Activated CD8-positive, alpha-beta T cell treated with anti-CD3 and anti-CD28 coated beads for 36 hours (primary cell): Measurements from ENCODE around the gene CNGA1. TPM values are rescaled to one million over a fixed set of nuclear protein-coding genes. Genes with fewer than 3 reads are reported as not detected.

Source experiments
- ATAC-seq: fragments of 200-7000 bp; cut with Tn5 transposase; one replicate; pipeline ENCODE4 v1.10.0; 2021; ENCODE audit warnings: mild to moderate bottlenecking, moderate library complexity
- CTCF ChIA-PET: fragments of 350-600 bp; sonication (Branson Sonifier 250); formaldehyde crosslinking; loops from one replicate; lab custom pipeline; 2021; ENCODE audit warnings: antibody characterized with exemption; lab: Charles Lee
- POLR2A ChIA-PET: fragments of 350-600 bp; sonication (Branson Sonifier 250); formaldehyde crosslinking; loops from one replicate; lab custom pipeline; 2021; ENCODE audit warnings: antibody characterized with exemption; lab: Charles Lee
- DNase-seq: peaks from one replicate; pipeline ENCODE4 v3.0.0-alpha.2; 2020
- H3K27ac Mint-ChIP-seq: one replicate; pipeline ENCODE4 v1.8.0; 2021; ENCODE audit warnings: mild to moderate bottlenecking, mixed read lengths
- H3K27me3 Mint-ChIP-seq: one replicate; pipeline ENCODE4 v1.8.0; 2021; ENCODE audit warnings: mixed read lengths
- H3K36me3 Mint-ChIP-seq: one replicate; pipeline ENCODE4 v1.8.0; 2021; ENCODE audit warnings: low read depth, mixed read lengths
- H3K4me1 Mint-ChIP-seq: one replicate; pipeline ENCODE4 v1.8.0; 2021; ENCODE audit warnings: low read depth, mixed read lengths
- H3K4me3 Mint-ChIP-seq: one replicate; pipeline ENCODE4 v1.8.0; 2021; ENCODE audit warnings: mild to moderate bottlenecking, moderate library complexity, mixed read lengths
- H3K9me3 Mint-ChIP-seq: one replicate; pipeline ENCODE4 v1.8.0; 2021; ENCODE audit warnings: mixed read lengths
- intact Hi-C: fragments of 100-400 bp; cut with micrococcal nuclease; formaldehyde crosslinking; loops from one replicate; pipeline ENCODE4 v1.10.0; 2022
- total RNA-seq, 2 experiments: library from RNA; stranded (reverse); gene quantifications; one replicate each; pipeline ENCODE4 v1.2.3, GENCODE V29; 2021
- TF ChIP-seq, protein P1 (sequence below): fragments of 200-600 bp; IDR thresholded peaks from one replicate; pipeline ENCODE4 v1.8.0; 2022; ENCODE audit warnings: antibody characterized with exemption, mild to moderate bottlenecking

Gene CNGA1
- total RNA-seq, 2 experiments from 2014 or later = 0.50 TPM; not detected in 1

- no peak for ATAC-seq
- Mint-ChIP-seq H3K27me3 (no peaks in the 10 kb centered on the region), H3K27ac (no peak overlapping the region), H3K4me1 (peaks cover 69% of the 10 kb centered on the region), H3K36me3 (peaks cover 15% of the 10 kb centered on the region), H3K9me3 (peaks cover 6% of the 10 kb centered on the region), H3K4me3 (no peak overlapping the region)
- CTCF ChIA-PET = interaction anchor here (0.9 to 9.5 kb wide), 9 partner anchors 8 to 81 kb away, joined by 3 to 90 read pairs (median 10); no protein-coding TSS in a partner anchor
- TF ChIP-seq, protein P1, sequence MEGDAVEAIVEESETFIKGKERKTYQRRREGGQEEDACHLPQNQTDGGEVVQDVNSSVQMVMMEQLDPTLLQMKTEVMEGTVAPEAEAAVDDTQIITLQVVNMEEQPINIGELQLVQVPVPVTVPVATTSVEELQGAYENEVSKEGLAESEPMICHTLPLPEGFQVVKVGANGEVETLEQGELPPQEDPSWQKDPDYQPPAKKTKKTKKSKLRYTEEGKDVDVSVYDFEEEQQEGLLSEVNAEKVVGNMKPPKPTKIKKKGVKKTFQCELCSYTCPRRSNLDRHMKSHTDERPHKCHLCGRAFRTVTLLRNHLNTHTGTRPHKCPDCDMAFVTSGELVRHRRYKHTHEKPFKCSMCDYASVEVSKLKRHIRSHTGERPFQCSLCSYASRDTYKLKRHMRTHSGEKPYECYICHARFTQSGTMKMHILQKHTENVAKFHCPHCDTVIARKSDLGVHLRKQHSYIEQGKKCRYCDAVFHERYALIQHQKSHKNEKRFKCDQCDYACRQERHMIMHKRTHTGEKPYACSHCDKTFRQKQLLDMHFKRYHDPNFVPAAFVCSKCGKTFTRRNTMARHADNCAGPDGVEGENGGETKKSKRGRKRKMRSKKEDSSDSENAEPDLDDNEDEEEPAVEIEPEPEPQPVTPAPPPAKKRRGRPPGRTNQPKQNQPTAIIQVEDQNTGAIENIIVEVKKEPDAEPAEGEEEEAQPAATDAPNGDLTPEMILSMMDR = no peak
- no peak for DNase-seq
- POLR2A ChIA-PET = interaction anchor here (0.7 to 1.2 kb wide), 2 partner anchors 15 to 16 kb away, joined by 3 to 5 read pairs; partner anchors contain the start of genes CNGA1 and NIPAL1
- intact Hi-C loops = loop anchor here (2.0 to 5.0 kb wide), 2 partner anchors 14 to 55 kb away; no protein-coding TSS in a partner anchor
Observed at GRCh38 chr4:48032721-48033120, 16.2 kb upstream of the CNGA1 start.

GRCh38 chr4:48031802-48032525 is 15.5 kb upstream of the CNGA1 start:
- Mint-ChIP-seq H3K4me1 (peaks cover 70% of the 10 kb centered on the region), H3K27me3 (no peaks in the 10 kb centered on the region), H3K27ac (no peak overlapping the region), H3K9me3 (peaks cover 6% of the 10 kb centered on the region), H3K36me3 (peaks cover 15% of the 10 kb centered on the region), H3K4me3 (no peak overlapping the region)
- no peak for DNase-seq
- TF ChIP-seq, protein P1 = no peak
- ATAC-seq = no peak
- ChIA-PET CTCF (interaction anchor here (0.9 to 9.5 kb wide), 9 partner anchors 13 to 106 kb away, joined by 3 to 90 read pairs (median 6); no protein-coding TSS in a partner anchor), POLR2A (interaction anchor here (0.7 to 1.2 kb wide), 2 partner anchors 15 to 16 kb away, joined by 3 to 5 read pairs; partner anchors contain the start of genes CNGA1 and NIPAL1)
- intact Hi-C loops = loop anchor here (2.0 to 5.0 kb wide), 2 partner anchors 15 to 55 kb away; no protein-coding TSS in a partner anchor

DNA sequence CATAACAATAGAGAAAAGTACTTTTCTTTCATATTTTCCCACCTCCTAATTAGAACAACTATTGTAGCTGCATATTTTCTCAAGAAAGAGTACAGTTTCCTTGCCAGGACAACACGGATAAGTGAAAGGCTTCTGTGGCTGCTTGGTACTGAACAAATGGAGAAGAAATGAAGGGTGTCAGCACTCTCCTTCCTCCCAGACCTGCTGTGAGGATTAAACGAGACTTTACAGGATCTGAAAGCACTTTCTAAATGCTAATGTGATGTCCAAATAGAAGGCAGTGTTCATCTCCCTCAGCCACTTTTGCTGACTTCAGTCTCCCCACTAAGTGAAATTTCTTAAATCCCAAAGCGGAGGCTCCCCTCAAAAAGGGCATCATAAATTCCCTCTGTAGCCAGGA is 14.0 kb upstream of the CNGA1 start:
- H3K27ac Mint-ChIP-seq = no peak overlapping the region
- CTCF ChIA-PET = interaction anchor here (1.0 to 9.5 kb wide), 2 partner anchors 12 to 54 kb away, joined by 4 to 90 read pairs; no protein-coding TSS in a partner anchor

GRCh38 chr4:48028696-48029095 is 12.2 kb upstream of the CNGA1 start:
- H3K36me3 Mint-ChIP-seq = no peaks in the 10 kb centered on the region
- CTCF ChIA-PET = no interaction called here
- peaks cover 6% of the 10 kb centered on the region for H3K27me3 Mint-ChIP-seq

More for the DNA sequence above, 14.0 kb upstream of the CNGA1 start:
- Mint-ChIP-seq H3K27me3 (no peaks in the 10 kb centered on the region), H3K9me3 (no peaks in the 10 kb centered on the region), H3K4me1 (peaks cover 58% of the 10 kb centered on the region), H3K36me3 (peaks cover 6% of the 10 kb centered on the region), H3K4me3 (no peak overlapping the region)
- intact Hi-C loops = loop anchor here (5.0 kb wide), 1 partner anchor 57 kb away; no protein-coding TSS in a partner anchor
- TF ChIP-seq, protein P1 = no peak
- no peak for ATAC-seq
- DNase-seq = no peak
- POLR2A ChIA-PET = no interaction called here

More at GRCh38 chr4:48028696-48029095, 12.2 kb upstream of the CNGA1 start:
- intact Hi-C loops = no loop called here
- no peak overlapping the region for H3K4me3 Mint-ChIP-seq
- TF ChIP-seq, protein P1 = no peak
- peaks cover 42% of the 10 kb centered on the region for H3K4me1 Mint-ChIP-seq
- ATAC-seq (no peak), DNase-seq (no peak)
- H3K27ac Mint-ChIP-seq = no peak overlapping the region
- no peaks in the 10 kb centered on the region for H3K9me3 Mint-ChIP-seq
- POLR2A ChIA-PET = interaction anchor here (0.7 kb wide), 1 partner anchor 30 kb away, joined by 3 read pairs; no protein-coding TSS in a partner anchor
